ENCODE measurements around the gene LPGAT1.

Gene LPGAT1

GRCh38 chr1:211750599-211750998 is 80.0 kb downstream of the LPGAT1 start:
- no peak for TF ChIP-seq ZFX (IDR thresholded peaks at IDR 0.05; ENCODE audit: borderline replicate concordance)
- TF ChIP-seq CTCF (IDR thresholded peaks at IDR 0.05) = no peak
- no peak overlapping the region for H3K27ac ChIP-seq

- TF ChIP-seq CTCF (IDR thresholded peaks at IDR 0.05) (no peak), ZFX (IDR thresholded peaks at IDR 0.05; ENCODE audit: borderline replicate concordance) (no peak)
- H3K27ac ChIP-seq = no peak overlapping the region
These were observed 81.3 kb downstream of the LPGAT1 start for GRCh38 chr1:211749251-211749650.

- no peak for TF ChIP-seq ZFX (IDR thresholded peaks at IDR 0.05; ENCODE audit: borderline replicate concordance)
- no peak for TF ChIP-seq CTCF (IDR thresholded peaks at IDR 0.05)
- H3K27ac ChIP-seq = no peak overlapping the region
These were observed 81.8 kb downstream of the LPGAT1 start for GRCh38 chr1:211748810-211749209.

- TF ChIP-seq CTCF (IDR thresholded peaks at IDR 0.05) (no peak), ZFX (IDR thresholded peaks at IDR 0.05; ENCODE audit: borderline replicate concordance) (no peak)
These were observed 87.6 kb downstream of the LPGAT1 start for GRCh38 chr1:211742889-211743529.

GRCh38 chr1:211742272-211742671 is 88.3 kb downstream of the LPGAT1 start:
- TF ChIP-seq ZFX (IDR thresholded peaks at IDR 0.05; ENCODE audit: borderline replicate concordance) (no peak), CTCF (IDR thresholded peaks at IDR 0.05) (no peak)
- H3K27ac ChIP-seq = no peak overlapping the region

More at GRCh38 chr1:211742889-211743529, 87.6 kb downstream of the LPGAT1 start:
- no peak overlapping the region for H3K27ac ChIP-seq

GRCh38 chr1:211741788-211742187 is 88.8 kb downstream of the LPGAT1 start:
- TF ChIP-seq CTCF (IDR thresholded peaks at IDR 0.05) = no peak
- TF ChIP-seq ZFX (IDR thresholded peaks at IDR 0.05; ENCODE audit: borderline replicate concordance) = no peak
- H3K27ac ChIP-seq = no peak overlapping the region

GRCh38 chr1:211741116-211741515 is 89.4 kb downstream of the LPGAT1 start:
- no peak overlapping the region for H3K27ac ChIP-seq
- TF ChIP-seq CTCF (IDR thresholded peaks at IDR 0.05) (peak; percentile 11; the same call in 1 of the 2 replicates), ZFX (IDR thresholded peaks at IDR 0.05; ENCODE audit: borderline replicate concordance) (no peak)
